Osteoblast (primary cell): ENCODE data around the gene ERLIN1. TPM values are rescaled to one million over a fixed set of nuclear protein-coding genes. Genes with fewer than 3 reads are reported as not detected.

Experiments used
- DNase-seq: peaks from one replicate; pipeline ENCODE4 v3.0.0; 2011; ENCODE audit warnings: low spot score, mixed read lengths; ENCODE audit not compliant: insufficient read length; ENCODE audit errors: missing footprints
- H2AFZ ChIP-seq: 2 replicates; pipeline ENCODE4 v1.6.0; 2011; ENCODE audit warnings: mild to moderate bottlenecking, low read length
- H3K27ac ChIP-seq: 2 replicates; pipeline ENCODE4 v1.5.1; 2011; ENCODE audit warnings: mild to moderate bottlenecking, low read depth, low read length, moderate library complexity
- H3K27me3 ChIP-seq: 2 replicates; pipeline ENCODE4 v1.6.0; 2012; ENCODE audit warnings: mild to moderate bottlenecking, control low read depth, inconsistent platforms, low read length, moderate library complexity; ENCODE audit not compliant: insufficient read depth
- H3K36me3 ChIP-seq: 2 replicates; pipeline ENCODE4 v1.5.1; 2011; ENCODE audit warnings: mild to moderate bottlenecking, low read length, control low read depth, moderate library complexity; ENCODE audit not compliant: insufficient read depth
- H3K4me1 ChIP-seq: 2 replicates; pipeline ENCODE4 v1.5.1; 2011; ENCODE audit warnings: mild to moderate bottlenecking, low read length, control low read depth, moderate library complexity; ENCODE audit not compliant: insufficient read depth
- H3K4me2 ChIP-seq: 2 replicates; pipeline ENCODE4 v1.6.0; 2011; ENCODE audit warnings: mild to moderate bottlenecking, low read length; ENCODE audit not compliant: insufficient read depth
- H3K4me3 ChIP-seq: fragments of 200-600 bp; sonication (generic); 3 replicates; pipeline ENCODE4 v1.5.1; 2012; ENCODE audit warnings: mild to moderate bottlenecking, low read length, inconsistent platforms; ENCODE audit not compliant: insufficient read depth
- H3K79me2 ChIP-seq: 2 replicates; pipeline ENCODE4 v1.6.0; 2012; ENCODE audit warnings: mild to moderate bottlenecking, low read length, control low read depth, inconsistent platforms; ENCODE audit not compliant: insufficient read depth
- H3K9me3 ChIP-seq: 2 replicates; pipeline ENCODE4 v1.5.1; 2011; ENCODE audit warnings: low read depth, low read length, control low read depth
- H4K20me1 ChIP-seq: 2 replicates; pipeline ENCODE4 v1.6.0; 2012; ENCODE audit warnings: mild to moderate bottlenecking, low read length, control low read depth; ENCODE audit not compliant: insufficient read depth
- CTCF ChIP-seq: IDR thresholded peaks from 2 replicates; pipeline ENCODE4 v1.5.1; 2011; ENCODE audit warnings: mild to moderate bottlenecking, low read depth, low read length, moderate library complexity; ENCODE audit errors: extremely low read depth
- total RNA-seq: library from RNA; depleted of rRNA; stranded (reverse); fragments of >200 nt; gene quantifications from 2 replicates; pipeline ENCODE4 v1.2.3, GENCODE V29; 2012

Gene ERLIN1
- 28.6 and 33.0 TPM in 2 replicates for total RNA-seq

- Histone ChIP-seq H4K20me1 (peaks cover 5% of the 10 kb centered on the region), H3K4me1 (peaks cover 23% of the 10 kb centered on the region), H3K36me3 (peaks cover 17% of the 10 kb centered on the region), H3K4me3 (peak within 1 kb of the TSS; percentile 95), H3K27ac (peak within 1 kb of the TSS; percentile 89), H3K27me3 (no peaks in the 10 kb centered on the region), H3K4me2 (peak within 1 kb of the TSS; percentile 85), H3K79me2 (peaks cover 55% of the 10 kb centered on the region), H2AFZ (peak within 1 kb of the TSS; percentile 95), H3K9me3 (no peaks in the 10 kb centered on the region)
- TF ChIP-seq CTCF = no peak
- peak; percentile 93 for DNase-seq
Measured at GRCh38 chr10:100185364-100186252, at the start of gene ERLIN1. ERLIN1 (minus strand) TSS chr10:100186029; CDS start chr10:100185626, 403 bp downstream.

GRCh38 chr10:100232101-100232500 lies 46.3 kb upstream of the ERLIN1 start:
- no peak for TF ChIP-seq CTCF
- H3K9me3 ChIP-seq = no peaks in the 10 kb centered on the region
- no peak for DNase-seq
- H2AFZ ChIP-seq = no peak overlapping the region
- no peaks in the 10 kb centered on the region for H3K27me3 ChIP-seq
- no peak overlapping the region for H3K4me2 ChIP-seq
- peaks cover 31% of the 10 kb centered on the region for H3K36me3 ChIP-seq
- peaks cover 6% of the 10 kb centered on the region for H4K20me1 ChIP-seq
- no peak overlapping the region for H3K4me3 ChIP-seq
- H3K79me2 ChIP-seq = peaks cover 23% of the 10 kb centered on the region
- H3K4me1 ChIP-seq = peaks cover 10% of the 10 kb centered on the region
- no peak overlapping the region for H3K27ac ChIP-seq

GRCh38 chr10:100229819-100230422 lies 44.1 kb upstream of the ERLIN1 start:
- Histone ChIP-seq H3K4me3 (peak overlapping the region; percentile 97), H4K20me1 (peaks cover 6% of the 10 kb centered on the region), H3K27me3 (no peaks in the 10 kb centered on the region)

More at GRCh38 chr10:100229819-100230422, 44.1 kb upstream of the ERLIN1 start:
- peak overlapping the region; percentile 88 for H3K27ac ChIP-seq
- no peaks in the 10 kb centered on the region for H3K9me3 ChIP-seq
- H3K36me3 ChIP-seq = peaks cover 20% of the 10 kb centered on the region
- peak overlapping the region; percentile 96 for H3K4me2 ChIP-seq
- no peak for TF ChIP-seq CTCF
- H3K79me2 ChIP-seq = peaks cover 36% of the 10 kb centered on the region
- peaks cover 10% of the 10 kb centered on the region for H3K4me1 ChIP-seq
- DNase-seq = no peak
- H2AFZ ChIP-seq = peak overlapping the region; percentile 97
